Measurements from ENCODE around the gene CYP4F3. TPM values are rescaled to one million over a fixed set of nuclear protein-coding genes. Genes with fewer than 3 reads are reported as not detected.

Gene CYP4F3
- total RNA-seq, 1 donor, result not detected

DNA sequence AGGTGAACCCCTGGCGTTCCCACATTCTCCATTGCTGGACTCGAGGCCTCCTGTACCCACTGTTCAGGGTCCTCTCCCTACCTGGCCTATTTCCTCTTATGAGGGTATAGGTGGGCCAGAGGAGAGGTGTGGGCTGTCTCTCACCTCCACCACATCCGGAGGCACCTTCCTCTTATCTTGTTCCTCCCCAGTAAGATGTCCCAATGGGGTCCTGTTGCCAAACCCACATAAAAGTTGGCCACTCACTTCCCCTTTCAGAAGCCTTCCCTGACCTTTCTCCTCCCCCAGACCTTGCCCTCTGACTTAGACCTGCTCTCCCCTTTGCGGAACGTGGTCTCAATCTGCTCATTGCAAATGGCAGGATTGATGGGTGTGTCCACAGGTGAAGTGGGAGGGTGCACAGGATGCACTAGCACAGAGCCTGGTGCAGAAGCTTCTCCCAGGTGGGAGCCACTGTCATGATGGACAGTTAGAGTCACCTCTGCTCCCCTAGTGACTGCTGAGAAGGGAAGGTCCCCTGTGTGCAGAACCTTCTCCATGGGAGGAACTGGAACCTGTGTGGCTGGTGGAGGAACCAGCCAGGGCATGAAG, 1.3 kb downstream of the CYP4F3 start:
- TF ChIP-seq, protein P1, sequence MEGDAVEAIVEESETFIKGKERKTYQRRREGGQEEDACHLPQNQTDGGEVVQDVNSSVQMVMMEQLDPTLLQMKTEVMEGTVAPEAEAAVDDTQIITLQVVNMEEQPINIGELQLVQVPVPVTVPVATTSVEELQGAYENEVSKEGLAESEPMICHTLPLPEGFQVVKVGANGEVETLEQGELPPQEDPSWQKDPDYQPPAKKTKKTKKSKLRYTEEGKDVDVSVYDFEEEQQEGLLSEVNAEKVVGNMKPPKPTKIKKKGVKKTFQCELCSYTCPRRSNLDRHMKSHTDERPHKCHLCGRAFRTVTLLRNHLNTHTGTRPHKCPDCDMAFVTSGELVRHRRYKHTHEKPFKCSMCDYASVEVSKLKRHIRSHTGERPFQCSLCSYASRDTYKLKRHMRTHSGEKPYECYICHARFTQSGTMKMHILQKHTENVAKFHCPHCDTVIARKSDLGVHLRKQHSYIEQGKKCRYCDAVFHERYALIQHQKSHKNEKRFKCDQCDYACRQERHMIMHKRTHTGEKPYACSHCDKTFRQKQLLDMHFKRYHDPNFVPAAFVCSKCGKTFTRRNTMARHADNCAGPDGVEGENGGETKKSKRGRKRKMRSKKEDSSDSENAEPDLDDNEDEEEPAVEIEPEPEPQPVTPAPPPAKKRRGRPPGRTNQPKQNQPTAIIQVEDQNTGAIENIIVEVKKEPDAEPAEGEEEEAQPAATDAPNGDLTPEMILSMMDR (IDR thresholded peaks at IDR 0.05; ENCODE audit: extremely low read depth, low read depth, low read length), result no peak
- H3K27me3 ChIP-seq (ENCODE audit: insufficient read depth, low read length), result no peaks in the 10 kb centered on the region
- no peaks in the 10 kb centered on the region for H3K9me3 ChIP-seq (ENCODE audit: low read depth, low read length)
- no peaks in the 10 kb centered on the region for H3K4me1 ChIP-seq (ENCODE audit: insufficient read depth, low read length)
- no peak overlapping the region for H3K4me2 ChIP-seq (ENCODE audit: insufficient read depth, low read length)
- no peaks in the 10 kb centered on the region for H4K20me1 ChIP-seq (ENCODE audit: insufficient read depth, low read length)
- no peak for DNase-seq (ENCODE audit: insufficient read length, low spot score, missing footprints)
- no peak overlapping the region for H2AFZ ChIP-seq (ENCODE audit: low read length)
- no peak overlapping the region for H3K27ac ChIP-seq (ENCODE audit: low read depth, low read length)
- H3K4me3 ChIP-seq (ENCODE audit: insufficient read depth, low read length), result no peak overlapping the region
- no peaks in the 10 kb centered on the region for H3K36me3 ChIP-seq (ENCODE audit: insufficient read depth, low read length)
- H3K79me2 ChIP-seq (ENCODE audit: insufficient read depth, low read length), result no peaks in the 10 kb centered on the region

DNA sequence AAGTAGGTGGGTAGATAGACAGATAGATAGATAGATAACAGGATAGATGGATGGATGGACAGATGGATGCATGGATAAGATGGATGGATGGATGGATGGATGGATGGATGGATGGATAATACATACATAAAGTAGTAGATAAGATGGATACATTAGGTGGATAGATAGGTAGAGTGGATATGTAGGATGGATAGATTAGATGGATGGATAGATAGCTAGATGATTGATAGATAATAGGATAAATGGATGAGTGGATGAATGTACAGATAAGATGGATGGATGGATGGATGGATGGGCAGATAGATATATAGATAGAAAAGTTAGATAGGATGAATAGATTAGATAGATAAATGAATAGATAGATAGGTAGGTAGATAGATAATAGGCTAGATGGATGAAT, 2.1 kb downstream of the CYP4F3 start:
- H3K36me3 ChIP-seq (ENCODE audit: insufficient read depth, low read length), result no peaks in the 10 kb centered on the region
- TF ChIP-seq, protein P1 (IDR thresholded peaks at IDR 0.05; ENCODE audit: extremely low read depth, low read depth, low read length), result no peak
- no peak for DNase-seq (ENCODE audit: insufficient read length, low spot score, missing footprints)
- no peak overlapping the region for H2AFZ ChIP-seq (ENCODE audit: low read length)
- no peak overlapping the region for H3K4me3 ChIP-seq (ENCODE audit: insufficient read depth, low read length)
- H3K27ac ChIP-seq (ENCODE audit: low read depth, low read length), result no peak overlapping the region
- no peaks in the 10 kb centered on the region for H3K4me1 ChIP-seq (ENCODE audit: insufficient read depth, low read length)
- H3K79me2 ChIP-seq (ENCODE audit: insufficient read depth, low read length), result no peaks in the 10 kb centered on the region
- no peaks in the 10 kb centered on the region for H3K9me3 ChIP-seq (ENCODE audit: low read depth, low read length)
- no peaks in the 10 kb centered on the region for H3K27me3 ChIP-seq (ENCODE audit: insufficient read depth, low read length)
- H3K4me2 ChIP-seq (ENCODE audit: insufficient read depth, low read length), result no peak overlapping the region
- H4K20me1 ChIP-seq (ENCODE audit: insufficient read depth, low read length), result no peaks in the 10 kb centered on the region

DNA sequence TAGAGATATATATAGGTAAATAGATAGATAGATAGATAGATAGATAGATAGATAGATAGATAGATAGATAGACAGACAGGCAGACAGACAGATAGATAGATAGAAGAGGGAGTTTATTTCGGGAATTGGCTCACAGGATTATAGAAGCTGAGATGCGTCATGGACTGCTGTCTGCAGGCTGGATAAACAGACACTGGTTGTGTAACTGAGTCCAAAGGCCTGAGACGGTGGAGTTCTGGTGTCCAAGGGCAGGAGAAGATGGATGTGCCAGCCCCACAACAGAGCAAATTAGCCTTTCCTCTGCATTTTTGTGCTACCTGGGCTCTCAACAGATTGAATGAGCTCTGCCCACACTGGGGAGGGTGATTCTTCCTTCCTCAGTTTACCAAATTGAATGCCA, 2.7 kb downstream of the CYP4F3 start:
- H3K79me2 ChIP-seq (ENCODE audit: insufficient read depth, low read length), result no peaks in the 10 kb centered on the region

DNA sequence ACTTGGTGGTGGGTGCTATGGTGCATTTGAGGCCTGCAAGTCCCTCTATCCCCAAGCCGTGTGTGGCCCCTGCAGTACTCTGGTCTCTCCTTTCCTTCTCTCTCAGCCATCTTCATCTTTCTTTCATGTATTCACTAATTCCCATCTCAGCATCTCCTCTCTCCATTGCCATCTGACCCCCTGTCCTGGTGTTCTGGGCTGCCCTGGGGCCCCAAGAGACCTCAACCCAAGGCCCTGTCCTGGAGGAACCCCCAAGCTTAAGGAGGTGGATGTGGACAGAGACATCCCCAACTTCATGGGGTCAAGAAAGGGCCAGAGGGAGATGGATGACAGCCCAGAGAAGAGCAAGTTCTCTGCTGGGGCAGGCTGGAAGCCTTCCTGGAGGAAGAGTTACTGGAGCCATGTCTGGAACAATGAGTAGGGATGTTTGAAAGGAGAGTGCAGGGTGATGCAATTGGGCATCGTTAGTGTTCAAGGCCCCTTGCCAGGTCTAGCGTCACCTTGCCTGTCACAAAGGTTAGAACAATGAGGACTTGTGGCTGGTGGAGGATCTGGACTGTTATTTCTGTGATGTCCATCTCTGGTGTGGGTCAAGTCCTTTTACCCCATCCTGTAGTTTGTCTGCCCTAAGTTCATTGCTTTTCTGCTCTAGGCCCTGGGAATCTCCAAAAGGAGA, 3.5 kb downstream of the CYP4F3 start:
- Histone ChIP-seq H3K4me1 (ENCODE audit: insufficient read depth, low read length) (no peaks in the 10 kb centered on the region), H2AFZ (ENCODE audit: low read length) (no peak overlapping the region), H3K9me3 (ENCODE audit: low read depth, low read length) (no peaks in the 10 kb centered on the region), H3K79me2 (ENCODE audit: insufficient read depth, low read length) (no peaks in the 10 kb centered on the region), H3K27me3 (ENCODE audit: insufficient read depth, low read length) (no peaks in the 10 kb centered on the region), H4K20me1 (ENCODE audit: insufficient read depth, low read length) (no peaks in the 10 kb centered on the region), H3K27ac (ENCODE audit: low read depth, low read length) (no peak overlapping the region), H3K36me3 (ENCODE audit: insufficient read depth, low read length) (no peaks in the 10 kb centered on the region), H3K4me2 (ENCODE audit: insufficient read depth, low read length) (no peak overlapping the region), H3K4me3 (ENCODE audit: insufficient read depth, low read length) (no peak overlapping the region)
- DNase-seq (ENCODE audit: insufficient read length, low spot score, missing footprints), result no peak
- TF ChIP-seq, protein P1 (IDR thresholded peaks at IDR 0.05; ENCODE audit: extremely low read depth, low read depth, low read length), result no peak

More for the DNA sequence above, 2.7 kb downstream of the CYP4F3 start:
- H3K4me2 ChIP-seq (ENCODE audit: insufficient read depth, low read length), result no peak overlapping the region
- no peaks in the 10 kb centered on the region for H3K36me3 ChIP-seq (ENCODE audit: insufficient read depth, low read length)
- H2AFZ ChIP-seq (ENCODE audit: low read length), result no peak overlapping the region
- H3K27ac ChIP-seq (ENCODE audit: low read depth, low read length), result no peak overlapping the region
- H3K4me1 ChIP-seq (ENCODE audit: insufficient read depth, low read length), result no peaks in the 10 kb centered on the region
- no peak overlapping the region for H3K4me3 ChIP-seq (ENCODE audit: insufficient read depth, low read length)
- DNase-seq (ENCODE audit: insufficient read length, low spot score, missing footprints), result no peak
- no peaks in the 10 kb centered on the region for H3K27me3 ChIP-seq (ENCODE audit: insufficient read depth, low read length)
- H3K9me3 ChIP-seq (ENCODE audit: low read depth, low read length), result no peaks in the 10 kb centered on the region
- TF ChIP-seq, protein P1 (IDR thresholded peaks at IDR 0.05; ENCODE audit: extremely low read depth, low read depth, low read length), result no peak
- H4K20me1 ChIP-seq (ENCODE audit: insufficient read depth, low read length), result no peaks in the 10 kb centered on the region
